ENCODE data around the gene CXCR1. TPM values are rescaled to one million over a fixed set of nuclear protein-coding genes. Genes with fewer than 3 reads are reported as not detected.

Gene CXCR1
- total and polyA plus RNA-seq, 9 of the 15 experiments (the other 6 are each of a cell fraction or from before 2014, with no cell fraction given), result not detected

- Histone ChIP-seq H4K20me1 (replicated peaks; ENCODE audit: control insufficient read depth, insufficient read depth, low read length) (no peaks in the 10 kb centered on the region), H3K27ac (ENCODE audit: extremely low read depth, low read depth, low read length) (no peak overlapping the region), H3K4me3 (no peak overlapping the region), H3K36me3 (ENCODE audit: control insufficient read depth, insufficient read depth, low read length) (no peaks in the 10 kb centered on the region), H3K4me1 (replicated peaks in 1 of 2; ENCODE audit: control insufficient read depth in 2 of 2, insufficient read depth in 2 of 2, low read length in 2 of 2) (no peaks in the 10 kb centered on the region; a peak in 1 of 5 replicates), H3K9me3 (replicated peaks; ENCODE audit: control insufficient read depth, insufficient read depth, low read depth, low read length) (no peaks in the 10 kb centered on the region), H3K27me3 (ENCODE audit: control insufficient read depth in 2 of 2, insufficient read depth in 2 of 2, low read length in 2 of 2) (peaks cover 0 to 3% of the 10 kb centered on the region in 2 experiments; a peak in 1 of 5 replicates), H3K9me1 (ENCODE audit: control insufficient read depth, insufficient read depth, low read length) (no peaks in the 10 kb centered on the region), H3K79me2 (ENCODE audit: control insufficient read depth, insufficient read depth, low read length) (no peaks in the 10 kb centered on the region), H3K4me2 (ENCODE audit: insufficient read depth, low read length) (no peak overlapping the region), H2AFZ (ENCODE audit: low read depth, low read length) (no peak overlapping the region), H3K9ac (ENCODE audit: insufficient read depth in 1 of 2, low read depth in 2 of 2, low read length in 2 of 2) (no peak overlapping the region)
- in situ Hi-C loops (cut with MboI), result no loop called here
- CTCF ChIA-PET (ENCODE audit: low intra/inter-chr PET ratio), result no interaction called here
- no peak for FAIRE-seq
- ATAC-seq, result no peak; the same call in 2 of the 3 replicates
- intact Hi-C loops (cut with micrococcal nuclease), result no loop called here
- BruUV-seq (replicated peaks), result no TSS peak
- POLR2A ChIA-PET, result no interaction called here
- WGBS (ENCODE audit: insufficient coverage, low coverage, missing lambda C conversion rate), result 28% methylated on average over 4 of the region's 4 CpGs
- DNase-seq (ENCODE audit: extremely low read depth in 1 of 4, low spot score in 3 of 4), result no peak
- TF ChIP-seq MGA (IDR thresholded peaks at IDR 0.05) (no peak), ZNF277 (CRISPR knock-in tag; IDR thresholded peaks at IDR 0.05; ENCODE audit: borderline replicate concordance) (no peak), ZNF609 (CRISPR knock-in tag; IDR thresholded peaks at IDR 0.05; ENCODE audit: borderline replicate concordance) (no peak), CHD2 (IDR thresholded peaks at IDR 0.05; ENCODE audit: low read depth, low read length) (no peak), PHB (CRISPR knock-in tag; IDR thresholded peaks at IDR 0.05) (no peak)
Measured at GRCh38 chr2:218193701-218194100, 26.9 kb upstream of the CXCR1 start.
